ENCODE measurements around the gene ASCC3.

DNA sequence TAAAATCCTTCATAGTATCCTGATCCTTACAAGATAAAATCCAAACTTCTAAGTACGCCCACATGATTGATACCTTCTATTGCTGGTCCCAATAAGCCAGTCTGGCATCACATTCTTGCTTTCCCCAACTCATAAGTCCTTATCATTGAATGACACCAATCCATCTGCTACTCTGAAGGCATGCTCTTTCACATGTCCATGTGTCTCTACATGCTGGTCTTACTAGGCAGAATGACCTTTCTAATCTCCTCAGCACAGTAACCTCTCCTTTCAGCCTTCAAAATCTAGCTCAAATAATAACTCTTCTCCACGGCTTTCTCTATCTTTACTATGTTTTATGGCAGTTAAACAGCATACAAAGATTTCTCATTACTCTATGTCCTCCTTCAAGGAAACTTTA is 71.1 kb downstream of the ASCC3 start:
- TF ChIP-seq POLR2A (IDR thresholded peaks at IDR 0.05; ENCODE audit: low read length): no peak
- TF ChIP-seq USF2 (IDR thresholded peaks at IDR 0.05): no peak
- no peak for TF ChIP-seq RAD21 (conservative IDR thresholded peaks at IDR 0.05 in 1 of 2, IDR thresholded peaks at IDR 0.05 in 1 of 2)
- TF ChIP-seq, protein P1, sequence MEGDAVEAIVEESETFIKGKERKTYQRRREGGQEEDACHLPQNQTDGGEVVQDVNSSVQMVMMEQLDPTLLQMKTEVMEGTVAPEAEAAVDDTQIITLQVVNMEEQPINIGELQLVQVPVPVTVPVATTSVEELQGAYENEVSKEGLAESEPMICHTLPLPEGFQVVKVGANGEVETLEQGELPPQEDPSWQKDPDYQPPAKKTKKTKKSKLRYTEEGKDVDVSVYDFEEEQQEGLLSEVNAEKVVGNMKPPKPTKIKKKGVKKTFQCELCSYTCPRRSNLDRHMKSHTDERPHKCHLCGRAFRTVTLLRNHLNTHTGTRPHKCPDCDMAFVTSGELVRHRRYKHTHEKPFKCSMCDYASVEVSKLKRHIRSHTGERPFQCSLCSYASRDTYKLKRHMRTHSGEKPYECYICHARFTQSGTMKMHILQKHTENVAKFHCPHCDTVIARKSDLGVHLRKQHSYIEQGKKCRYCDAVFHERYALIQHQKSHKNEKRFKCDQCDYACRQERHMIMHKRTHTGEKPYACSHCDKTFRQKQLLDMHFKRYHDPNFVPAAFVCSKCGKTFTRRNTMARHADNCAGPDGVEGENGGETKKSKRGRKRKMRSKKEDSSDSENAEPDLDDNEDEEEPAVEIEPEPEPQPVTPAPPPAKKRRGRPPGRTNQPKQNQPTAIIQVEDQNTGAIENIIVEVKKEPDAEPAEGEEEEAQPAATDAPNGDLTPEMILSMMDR (IDR thresholded peaks at IDR 0.05): no peak
- TF ChIP-seq EP300 (IDR thresholded peaks at IDR 0.05): no peak
- TF ChIP-seq JUNB (IDR thresholded peaks at IDR 0.05): no peak
- no peak for TF ChIP-seq GATA3 (IDR thresholded peaks at IDR 0.05; ENCODE audit: borderline replicate concordance)
- TF ChIP-seq, protein P2, sequence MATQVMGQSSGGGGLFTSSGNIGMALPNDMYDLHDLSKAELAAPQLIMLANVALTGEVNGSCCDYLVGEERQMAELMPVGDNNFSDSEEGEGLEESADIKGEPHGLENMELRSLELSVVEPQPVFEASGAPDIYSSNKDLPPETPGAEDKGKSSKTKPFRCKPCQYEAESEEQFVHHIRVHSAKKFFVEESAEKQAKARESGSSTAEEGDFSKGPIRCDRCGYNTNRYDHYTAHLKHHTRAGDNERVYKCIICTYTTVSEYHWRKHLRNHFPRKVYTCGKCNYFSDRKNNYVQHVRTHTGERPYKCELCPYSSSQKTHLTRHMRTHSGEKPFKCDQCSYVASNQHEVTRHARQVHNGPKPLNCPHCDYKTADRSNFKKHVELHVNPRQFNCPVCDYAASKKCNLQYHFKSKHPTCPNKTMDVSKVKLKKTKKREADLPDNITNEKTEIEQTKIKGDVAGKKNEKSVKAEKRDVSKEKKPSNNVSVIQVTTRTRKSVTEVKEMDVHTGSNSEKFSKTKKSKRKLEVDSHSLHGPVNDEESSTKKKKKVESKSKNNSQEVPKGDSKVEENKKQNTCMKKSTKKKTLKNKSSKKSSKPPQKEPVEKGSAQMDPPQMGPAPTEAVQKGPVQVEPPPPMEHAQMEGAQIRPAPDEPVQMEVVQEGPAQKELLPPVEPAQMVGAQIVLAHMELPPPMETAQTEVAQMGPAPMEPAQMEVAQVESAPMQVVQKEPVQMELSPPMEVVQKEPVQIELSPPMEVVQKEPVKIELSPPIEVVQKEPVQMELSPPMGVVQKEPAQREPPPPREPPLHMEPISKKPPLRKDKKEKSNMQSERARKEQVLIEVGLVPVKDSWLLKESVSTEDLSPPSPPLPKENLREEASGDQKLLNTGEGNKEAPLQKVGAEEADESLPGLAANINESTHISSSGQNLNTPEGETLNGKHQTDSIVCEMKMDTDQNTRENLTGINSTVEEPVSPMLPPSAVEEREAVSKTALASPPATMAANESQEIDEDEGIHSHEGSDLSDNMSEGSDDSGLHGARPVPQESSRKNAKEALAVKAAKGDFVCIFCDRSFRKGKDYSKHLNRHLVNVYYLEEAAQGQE (IDR thresholded peaks at IDR 0.05): no peak
- no peak for TF ChIP-seq ESRRA (IDR thresholded peaks at IDR 0.05; ENCODE audit: borderline replicate concordance, low read length)
